Spleen (tissue), 11 donors: ENCODE results near the gene HJV. TPM values are rescaled to one million over a fixed set of nuclear protein-coding genes. Genes with fewer than 3 reads are reported as not detected.

Experiments
- DNase-seq: peaks from one replicate; pipeline ENCODE4 v3.0.0-alpha.2; 2020
- H3K27ac ChIP-seq, 8 donors: fragments of 200-600 bp; sonication (generic) in 7 of 8; 1 replicate in 4 of 8; 2 replicates in 4 of 8; pipeline versions ENCODE4 v1.5.0 to v1.8.0; 2016 to 2021; ENCODE audit warnings: inconsistent platforms in 4 of 8, mild to moderate bottlenecking in 4 of 8, moderate library complexity in 1 of 8
- H3K27me3 ChIP-seq, 7 donors: fragments of 200-600 bp; sonication (generic) in 6 of 7; replicated peaks in 1 of 7; 1 replicate in 4 of 7; 2 replicates in 3 of 7; pipeline versions ENCODE4 v1.5.0 to v1.8.0; 2016 to 2021; ENCODE audit warnings: inconsistent platforms in 3 of 7, mild to moderate bottlenecking in 1 of 7
- H3K36me3 ChIP-seq, 6 donors: fragments of 200-600 bp; sonication (generic) in 5 of 6; 1 replicate in 4 of 6; 2 replicates in 2 of 6; pipeline versions ENCODE4 v1.5.0 to v1.8.0; 2016 to 2021; ENCODE audit warnings: inconsistent platforms in 2 of 6
- H3K4me1 ChIP-seq, 6 donors: fragments of 200-600 bp; sonication (generic) in 5 of 6; 1 replicate in 3 of 6; 2 replicates in 3 of 6; pipeline versions ENCODE4 v1.5.0 to v1.8.0; 2016 to 2021; ENCODE audit warnings: inconsistent platforms in 3 of 6
- H3K4me3 ChIP-seq, 8 donors: fragments of 200-600 bp; sonication (generic) in 7 of 8; 1 replicate in 4 of 8; 2 replicates in 4 of 8; pipeline versions ENCODE4 v1.5.0 to v1.8.0; 2016 to 2021; ENCODE audit warnings: inconsistent platforms in 4 of 8, mild to moderate bottlenecking in 4 of 8, moderate library complexity in 2 of 8
- H3K9me3 ChIP-seq, 8 donors: fragments of 200-600 bp; sonication (generic) in 7 of 8; 1 replicate in 4 of 8; 2 replicates in 4 of 8; pipeline versions ENCODE4 v1.5.0 to v1.8.0; 2016 to 2021; ENCODE audit warnings: inconsistent platforms in 4 of 8
- POLR2A ChIP-seq, 3 donors: fragments of 450-650 bp; IDR thresholded peaks; one replicate each; pipeline ENCODE4 v1.5.1; 2017; ENCODE audit warnings: antibody characterized with exemption in 3 of 3, mild to moderate bottlenecking in 1 of 3
- POLR2AphosphoS5 ChIP-seq, 3 donors: sonication (generic); formaldehyde crosslinking; IDR thresholded peaks; one replicate each; pipeline ENCODE4 v1.5.1; 2017; ENCODE audit warnings: antibody characterized with exemption in 3 of 3
- WGBS, 5 donors: extraction: QIAGEN DNeasy Blood & Tissue Kit in 3 of 5; methylation state at CpG; one replicate each; pipeline versions ENCODE4 v1.1.5 to v1.1.7; 2013 to 2018; 5-methylcytosine and 5-hydroxymethylcytosine counted together
- intact Hi-C: fragments of 100-400 bp; cut with DNase I; formaldehyde crosslinking; loops from one replicate; pipeline ENCODE4 v1.15.0; 2023; ENCODE audit warnings: low total_unique reads
- polyA plus RNA-seq, 3 donors: library from polyadenylated mRNA; stranded (reverse); fragments of 200-250 nt; gene quantifications; one replicate each; pipeline ENCODE4 v1.2.1, GENCODE V29; 2013
- total RNA-seq, 7 donors: library from RNA; depleted of rRNA in 3 of 7; stranded (reverse); fragments of >200 nt in 3 of 7; fragmentation: NEBNext Ultra II Directional in 4 of 7; extraction: Animal tissue kit (Norgen Biotek cat#: 25700) in 4 of 7; gene quantifications; one replicate each; pipeline versions ENCODE4 v1.1.0 to v1.2.1, GENCODE V29; 2016 to 2021
- TF ChIP-seq, protein P1 (sequence below), 11 experiments: fragments of 200-600 bp in 7 of 11; fragments of 450-650 bp in 4 of 11; sonication (generic) in 4 of 11; IDR thresholded peaks in 8 of 11; conservative IDR thresholded peaks in 3 of 11; 1 replicate in 7 of 11; 2 replicates in 4 of 11; pipeline versions ENCODE4 v1.4.0 to v1.8.0; 2016 to 2021; ENCODE audit warnings: antibody characterized with exemption in 11 of 11, inconsistent platforms in 4 of 11, mild to moderate bottlenecking in 1 of 11
- donor health status: healthy with polysubstance abuse.
- donor health status: DM: no; HTN: no; CAD: no; lungs with moderate emphysema.
- donor health status: DM: no; HTN: no; CAD: no.
- donor health status: Bipolar disorder and iron deficiency.
- donor health status: healthy.
- donor health status: DM: no; HTN: no; CAD: no.
- donor health status: DM: yes; HTN: yes; CAD: no.

Gene HJV
- total and polyA plus RNA-seq, 10 donors, result not detected

DNA sequence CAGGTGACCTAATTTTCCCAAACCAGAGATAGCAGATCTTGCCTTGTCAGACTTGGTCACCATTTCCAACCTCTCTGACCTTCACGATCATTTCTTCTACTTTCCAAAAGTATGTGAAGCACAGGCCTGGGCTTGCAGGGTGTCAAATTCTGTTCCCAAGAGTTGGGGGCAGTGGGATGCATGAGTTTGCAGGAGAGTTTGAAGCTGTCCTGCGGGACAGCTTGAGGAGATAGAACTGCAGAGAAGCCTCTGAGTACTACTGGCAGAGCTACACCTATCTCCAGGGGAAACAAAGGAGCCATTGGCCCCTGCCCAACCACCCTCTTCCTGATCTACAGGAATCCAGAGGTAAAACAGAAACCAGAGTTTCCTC, 36.4 kb downstream of the HJV start:
- Histone ChIP-seq H3K4me1 (peaks cover 55 to 100% (median 96%) of the 10 kb centered on the region in 6 donors), H3K27me3 (no peaks in the 10 kb centered on the region), H3K27ac (peak overlapping the region; percentile 58 to 100 (median 99)), H3K9me3 (no peaks in the 10 kb centered on the region), H3K4me3 (peak overlapping the region in 3 of 8 donors; percentile 0 to 44 (median 7)), H3K36me3 (no peaks in the 10 kb centered on the region)
- WGBS, 5 donors, result 68 to 85% (median 75%) methylated on average over 2 of the region's 2 CpGs
- DNase-seq, result no peak
- TF ChIP-seq, protein P1, sequence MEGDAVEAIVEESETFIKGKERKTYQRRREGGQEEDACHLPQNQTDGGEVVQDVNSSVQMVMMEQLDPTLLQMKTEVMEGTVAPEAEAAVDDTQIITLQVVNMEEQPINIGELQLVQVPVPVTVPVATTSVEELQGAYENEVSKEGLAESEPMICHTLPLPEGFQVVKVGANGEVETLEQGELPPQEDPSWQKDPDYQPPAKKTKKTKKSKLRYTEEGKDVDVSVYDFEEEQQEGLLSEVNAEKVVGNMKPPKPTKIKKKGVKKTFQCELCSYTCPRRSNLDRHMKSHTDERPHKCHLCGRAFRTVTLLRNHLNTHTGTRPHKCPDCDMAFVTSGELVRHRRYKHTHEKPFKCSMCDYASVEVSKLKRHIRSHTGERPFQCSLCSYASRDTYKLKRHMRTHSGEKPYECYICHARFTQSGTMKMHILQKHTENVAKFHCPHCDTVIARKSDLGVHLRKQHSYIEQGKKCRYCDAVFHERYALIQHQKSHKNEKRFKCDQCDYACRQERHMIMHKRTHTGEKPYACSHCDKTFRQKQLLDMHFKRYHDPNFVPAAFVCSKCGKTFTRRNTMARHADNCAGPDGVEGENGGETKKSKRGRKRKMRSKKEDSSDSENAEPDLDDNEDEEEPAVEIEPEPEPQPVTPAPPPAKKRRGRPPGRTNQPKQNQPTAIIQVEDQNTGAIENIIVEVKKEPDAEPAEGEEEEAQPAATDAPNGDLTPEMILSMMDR (IDR thresholded peaks at IDR 0.05 in 8 of 11, conservative IDR thresholded peaks at IDR 0.05 in 3 of 11), result no peak
- TF ChIP-seq POLR2AphosphoS5 (IDR thresholded peaks at IDR 0.05), result no peak
- TF ChIP-seq POLR2A (IDR thresholded peaks at IDR 0.05), result no peak
- intact Hi-C loops, result no loop called here

GRCh38 chr1:145983960-145984830, 37.3 kb downstream of the HJV start:
- TF ChIP-seq POLR2A (IDR thresholded peaks at IDR 0.05) (no peak), POLR2AphosphoS5 (IDR thresholded peaks at IDR 0.05) (peak in 1 of 3 donors; percentile 35)
- TF ChIP-seq, protein P1 (IDR thresholded peaks at IDR 0.05 in 8 of 11, conservative IDR thresholded peaks at IDR 0.05 in 3 of 11), result no peak
- H3K27me3 ChIP-seq, result no peaks in the 10 kb centered on the region
- no peaks in the 10 kb centered on the region for H3K36me3 ChIP-seq
- H3K27ac ChIP-seq, result peak overlapping the region; percentile 58 to 100 (median 99)
- no peaks in the 10 kb centered on the region for H3K9me3 ChIP-seq
- peak overlapping the region in 1 of 8 donors; percentile 44 for H3K4me3 ChIP-seq
- H3K4me1 ChIP-seq, result peaks cover 61 to 100% (median 97%) of the 10 kb centered on the region in 6 donors
- WGBS, 5 donors, result 84 to 93% (median 92%) methylated on average over 12 of the region's 12 CpGs
- intact Hi-C loops, result no loop called here
- DNase-seq, result no peak

DNA sequence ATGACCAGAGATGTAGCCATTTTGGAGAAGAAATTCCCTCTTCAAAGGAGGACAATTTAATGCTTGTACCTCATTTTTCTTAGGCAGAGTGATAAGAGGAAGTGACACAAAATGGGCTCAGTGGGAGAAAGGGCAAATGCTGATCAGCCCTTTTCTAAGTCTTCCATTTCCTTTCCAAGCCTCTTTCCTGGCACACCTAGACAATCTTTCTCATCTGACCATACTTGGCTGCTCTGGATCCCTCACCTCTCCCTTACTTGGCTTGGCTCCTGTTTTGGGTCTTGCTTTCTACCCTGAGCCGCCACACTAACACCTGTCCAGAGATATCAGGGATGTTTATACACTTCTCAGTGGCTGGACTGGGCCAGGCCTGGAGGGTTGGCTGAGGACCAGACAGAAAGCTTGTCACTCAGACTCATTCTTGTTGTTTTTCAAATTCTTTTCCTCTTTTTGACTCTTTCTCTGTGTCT, 38.3 kb downstream of the HJV start:
- H3K27ac ChIP-seq, result peak overlapping the region; percentile 59 to 100 (median 98)
- DNase-seq, result no peak
- WGBS, 5 donors, result 76 to 96% (median 95%) methylated on average over 1 of the region's 1 CpG
- TF ChIP-seq, protein P1 (IDR thresholded peaks at IDR 0.05 in 8 of 11, conservative IDR thresholded peaks at IDR 0.05 in 3 of 11), result no peak
- TF ChIP-seq POLR2AphosphoS5 (IDR thresholded peaks at IDR 0.05) (no peak), POLR2A (IDR thresholded peaks at IDR 0.05) (no peak)
- intact Hi-C loops, result no loop called here
- peaks cover 67 to 100% (median 97%) of the 10 kb centered on the region in 6 donors for H3K4me1 ChIP-seq
- no peaks in the 10 kb centered on the region for H3K36me3 ChIP-seq
- H3K9me3 ChIP-seq, result no peaks in the 10 kb centered on the region
- no peak overlapping the region for H3K4me3 ChIP-seq
- H3K27me3 ChIP-seq, result no peaks in the 10 kb centered on the region
